Stimulated activated naive CD8-positive, alpha-beta T cell treated with anti-CD3 and anti-CD28 coated beads, Interleukin-15, Interleukin-2, amounts not matched to agents 100 U/mL and 50 U/mL, for 24 hours (primary cell): ENCODE measurements around the gene DHRS12.
A peak's percentile ranks its signal among the peaks of the same experiment; 100 is the strongest.

Experiments
- ATAC-seq: fragments of 150-1000 bp; cut with Tn5 transposase; one replicate; pipeline ENCODE4 v1.10.0; 2021
- DNase-seq: peaks from one replicate; pipeline ENCODE4 v3.0.0; 2021

The DHRS12 gene

GRCh38 chr13:51807041-51807440 is 3.1 kb upstream of the DHRS12 start:
- no peak for ATAC-seq
- DNase-seq: no peak

DNA sequence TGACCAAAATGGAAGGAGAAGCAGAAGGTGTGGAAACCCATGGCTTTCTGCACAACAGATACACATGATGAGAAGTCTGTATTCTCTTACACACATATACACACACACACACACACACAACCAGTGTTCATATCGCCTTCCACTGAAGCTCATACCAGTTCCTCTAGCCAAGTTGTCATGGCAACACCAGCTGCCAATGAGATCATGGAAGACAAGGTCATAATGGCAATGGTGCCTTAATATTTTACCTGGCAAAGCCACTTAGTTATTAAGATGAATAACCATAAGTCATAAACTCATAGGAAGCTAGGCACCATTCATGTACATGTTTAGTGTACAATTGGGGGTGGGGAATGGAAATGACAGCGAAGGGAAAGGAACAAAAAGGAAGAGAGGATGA is 2.6 kb upstream of the DHRS12 start:
- ATAC-seq: no peak

DNA sequence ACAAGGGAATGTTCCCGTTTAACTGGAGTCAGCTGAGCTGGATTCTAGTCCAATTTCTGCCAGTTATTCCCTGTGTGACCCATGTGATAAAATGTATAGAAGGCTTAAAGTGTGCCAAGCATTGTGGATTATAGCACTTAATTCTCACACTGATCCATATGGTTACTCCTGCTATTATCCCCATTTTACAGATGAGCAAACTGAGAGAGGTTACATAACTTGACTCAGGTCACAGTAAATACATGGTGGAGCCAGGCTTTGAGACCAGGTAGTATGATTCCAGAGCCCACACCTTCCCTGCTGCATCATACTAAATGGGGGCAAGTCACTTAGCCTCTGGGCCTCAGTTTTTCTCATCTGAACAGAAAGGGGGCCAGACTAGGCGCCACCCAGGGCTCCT is 2.0 kb upstream of the DHRS12 start:
- no peak for DNase-seq
- ATAC-seq: no peak

More for the DNA sequence above, 2.6 kb upstream of the DHRS12 start:
- no peak for DNase-seq

GRCh38 chr13:51805313-51805712 is 1.4 kb upstream of the DHRS12 start:
- DNase-seq (no peak), ATAC-seq (no peak)

- peak; percentile 32 for ATAC-seq
- DNase-seq: peak; percentile 64
Observed at GRCh38 chr13:51804295-51805172, 571 bp upstream of the DHRS12 start.

DNA sequence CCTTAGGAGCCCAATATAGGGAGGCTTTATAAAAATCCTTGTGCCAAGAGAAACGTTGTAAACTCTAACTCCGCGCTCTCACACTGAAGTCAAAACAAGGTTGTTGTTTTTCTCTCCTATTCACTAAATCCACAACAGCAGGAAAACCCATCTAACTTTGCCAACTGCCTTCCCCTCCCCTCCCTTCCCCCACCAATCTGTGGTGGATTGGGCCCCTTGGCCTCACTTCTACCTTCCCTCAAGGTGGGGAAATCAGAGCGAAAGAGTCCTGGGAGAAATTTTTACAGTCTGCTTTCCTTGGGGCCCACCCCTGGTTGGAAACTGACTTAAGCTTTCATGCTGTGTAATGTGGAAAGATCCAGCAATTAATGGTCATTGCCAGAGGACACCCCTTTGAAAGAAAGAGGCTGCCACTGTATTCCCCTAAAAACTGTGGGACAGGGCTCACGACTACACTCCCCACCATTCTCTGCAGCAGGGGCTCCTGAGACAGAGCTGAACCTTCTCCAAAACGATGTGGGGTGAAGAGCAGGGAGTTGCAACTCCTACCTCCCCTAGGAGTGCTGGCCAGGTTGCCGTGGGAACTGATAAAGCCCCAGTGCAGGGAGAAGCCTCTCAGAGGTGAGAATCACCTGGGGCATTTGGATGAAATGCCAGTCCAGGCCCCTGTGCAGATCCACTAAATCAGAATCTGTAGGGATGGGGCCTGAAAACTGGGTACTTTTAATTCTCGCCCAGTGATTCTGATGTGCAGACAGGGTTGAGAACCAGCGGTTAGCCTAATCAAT is 1.1 kb downstream of the DHRS12 start:
- DNase-seq: peak; percentile 28

DNA sequence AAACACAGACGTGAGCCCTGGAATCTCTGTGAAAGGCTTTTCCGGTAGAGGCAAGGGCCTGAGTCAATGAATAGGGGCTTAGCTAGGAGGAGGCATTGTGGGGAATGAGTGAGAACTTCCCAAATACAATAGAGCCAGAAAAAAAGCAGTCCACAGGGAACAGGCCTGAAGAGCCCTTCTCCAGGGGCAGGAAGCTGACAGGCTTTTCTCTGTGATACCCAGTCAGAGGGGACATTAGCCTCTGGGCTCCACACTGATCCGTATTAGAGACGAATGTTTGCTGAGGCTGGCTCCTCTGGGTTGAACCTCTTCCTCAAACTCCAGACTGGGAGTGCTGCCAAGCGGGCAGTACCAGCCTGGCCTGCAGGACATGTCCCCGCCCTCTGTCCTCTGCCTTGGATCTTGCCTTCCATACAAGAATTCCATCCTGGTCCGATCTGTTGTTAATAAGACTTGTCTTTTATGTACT is 2.3 kb downstream of the DHRS12 start:
- ATAC-seq: no peak

More for the DNA sequence above, 1.1 kb downstream of the DHRS12 start:
- ATAC-seq: no peak

DNA sequence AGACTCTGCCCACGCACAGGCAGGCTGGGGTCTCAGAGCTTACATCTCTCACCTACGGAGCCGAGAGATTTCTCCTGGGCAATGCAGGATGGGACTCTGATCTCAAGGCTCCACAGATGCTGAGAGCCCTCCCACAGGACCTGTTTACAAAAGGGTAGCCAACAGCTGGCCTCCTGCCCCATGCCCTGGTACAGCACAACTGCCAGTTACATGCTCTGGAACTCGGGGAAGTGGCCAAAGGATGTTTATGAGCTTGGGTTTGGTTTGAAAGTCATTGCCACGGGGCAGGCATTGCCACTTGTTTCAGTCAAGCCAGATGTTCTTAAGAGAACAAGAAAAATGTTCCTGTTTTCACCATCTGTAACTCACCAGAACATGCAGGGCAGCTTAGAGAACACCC is 3.5 kb downstream of the DHRS12 start:
- ATAC-seq (no peak), DNase-seq (no peak)

More for the DNA sequence above, 2.3 kb downstream of the DHRS12 start:
- DNase-seq: no peak

DNA sequence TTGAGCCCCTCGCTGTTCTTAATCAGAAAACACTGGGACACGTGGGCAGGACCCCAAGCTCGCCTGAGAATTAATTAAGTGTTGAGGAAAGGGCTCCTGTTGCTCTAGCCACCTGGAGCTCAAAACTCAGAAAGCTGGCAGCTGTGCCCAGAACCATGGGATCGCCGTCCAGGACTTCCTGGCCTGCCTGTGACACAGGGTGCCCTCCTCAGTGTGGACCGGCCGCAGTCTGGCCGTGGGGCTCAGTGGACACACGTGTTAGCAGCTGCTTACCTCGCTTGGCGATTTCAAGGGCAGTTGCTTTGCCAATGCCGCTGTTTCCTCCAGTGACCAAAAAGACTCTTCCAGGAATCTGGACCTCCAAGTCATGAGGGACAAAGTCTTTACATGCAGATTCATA is 4.7 kb downstream of the DHRS12 start:
- DNase-seq: no peak
- no peak for ATAC-seq

DNA sequence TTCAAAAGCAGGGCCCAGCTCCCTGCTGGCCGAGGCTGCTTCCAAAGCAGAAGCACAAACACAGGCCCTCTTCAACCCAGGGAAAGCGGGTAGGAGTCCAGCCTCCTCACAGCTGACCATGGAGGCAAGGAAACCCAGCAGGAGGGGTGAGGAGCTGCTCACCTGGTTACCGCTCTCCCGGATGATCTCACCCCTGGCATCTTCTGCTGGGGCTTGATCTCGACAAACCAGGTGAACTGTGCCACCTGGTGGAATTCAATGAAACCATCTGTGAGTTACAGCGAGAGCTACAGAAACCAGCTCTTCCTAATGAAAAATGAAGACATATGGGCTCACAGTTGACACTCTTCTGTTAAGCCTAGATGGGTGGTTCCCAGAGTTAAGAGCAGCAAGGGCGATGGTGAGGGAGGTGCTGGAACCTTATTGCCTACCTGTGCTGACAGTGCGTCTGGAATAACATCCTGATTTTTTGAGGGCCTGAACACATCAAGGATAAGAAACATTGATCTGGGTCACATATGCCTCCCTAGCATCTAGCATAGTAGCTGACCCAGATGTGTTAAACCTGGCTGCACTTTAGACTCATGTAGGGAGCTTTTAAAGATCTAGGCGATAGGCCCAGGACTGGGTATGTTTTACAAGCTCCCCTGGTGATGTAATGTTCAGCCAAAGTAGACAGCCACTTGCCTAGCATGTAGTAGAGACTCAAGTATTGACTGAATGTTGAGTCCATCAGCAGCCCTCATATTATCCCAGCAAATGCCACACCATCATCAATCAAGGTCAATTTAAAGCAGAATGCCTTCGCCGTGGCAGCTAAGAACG is 6.1 kb downstream of the DHRS12 start:
- peak; percentile 57 for DNase-seq
- ATAC-seq: peak; percentile 40

DNA sequence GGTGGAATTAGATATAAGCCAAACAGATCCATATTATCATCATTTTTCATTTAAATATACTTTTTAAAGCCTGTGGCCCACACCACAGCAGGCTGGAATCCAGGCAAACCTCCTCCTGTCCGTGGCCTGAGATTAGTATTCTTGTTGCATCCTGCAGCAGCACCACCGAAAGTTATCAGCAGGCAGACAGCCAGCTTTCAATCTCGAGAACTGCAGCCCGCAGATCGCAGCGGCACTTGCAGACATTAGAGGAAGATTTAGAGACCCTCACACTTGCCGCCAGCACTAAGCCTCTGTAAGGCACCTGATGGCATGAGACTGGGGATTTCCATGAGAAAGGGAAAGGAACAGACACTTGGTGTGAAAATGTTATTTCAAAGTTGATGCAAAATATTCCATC is 7.4 kb downstream of the DHRS12 start:
- ATAC-seq (no peak), DNase-seq (no peak)

- DNase-seq: no peak
- no peak for ATAC-seq
Observed at GRCh38 chr13:51795419-51795818, 8.5 kb downstream of the DHRS12 start.

DNA sequence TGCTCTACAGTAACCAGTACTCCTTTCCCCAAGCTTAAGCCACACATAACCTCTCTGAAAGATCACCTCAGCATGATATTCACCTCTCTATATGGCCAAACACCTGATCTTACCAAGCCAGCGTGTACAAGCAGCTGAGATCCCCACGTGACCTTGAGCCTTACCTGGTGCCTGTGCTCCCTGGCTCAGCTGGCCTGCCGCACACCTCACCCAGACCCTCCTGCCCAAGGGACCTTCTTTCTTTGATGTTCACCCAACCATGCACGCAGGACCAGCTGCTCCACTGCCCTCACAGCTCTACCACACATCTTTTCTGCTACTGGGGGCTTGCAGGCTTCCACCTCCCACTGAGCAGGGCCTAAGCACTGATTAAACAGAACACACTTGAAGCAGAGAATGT is 9.0 kb downstream of the DHRS12 start:
- no peak for ATAC-seq
- DNase-seq: no peak

DNA sequence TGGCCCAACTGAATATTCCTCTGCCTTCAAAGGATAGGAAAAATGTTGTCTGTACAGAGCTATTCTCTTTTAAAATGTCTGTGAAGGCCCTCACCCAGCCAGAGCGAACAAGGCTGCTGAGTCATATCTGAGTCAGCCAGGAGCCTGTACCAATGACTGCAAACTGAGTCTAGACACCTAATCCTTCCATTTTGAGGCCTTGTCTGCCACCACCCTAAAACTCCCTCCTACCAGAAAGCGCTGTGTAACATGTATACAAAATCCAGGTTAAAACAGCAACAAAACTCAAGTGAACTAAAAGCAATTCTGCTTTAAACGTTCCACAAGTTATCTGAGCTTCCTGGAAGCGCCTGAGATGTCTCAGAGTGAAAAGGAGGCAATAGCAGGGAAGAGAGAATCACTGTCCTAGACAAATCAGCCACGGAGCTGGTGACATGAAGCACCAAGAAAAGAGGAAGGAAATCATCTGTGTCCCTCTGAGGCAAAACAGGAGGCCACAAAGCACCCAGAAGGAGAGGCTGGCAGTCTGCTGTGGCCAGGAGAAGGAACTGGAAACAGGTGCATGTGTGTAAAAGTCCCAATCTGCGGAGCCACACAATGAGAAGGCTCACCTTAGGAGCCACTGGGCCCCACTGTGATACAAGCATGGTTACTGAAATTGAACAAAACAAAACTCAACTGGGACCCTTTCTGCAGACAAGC is 10.2 kb downstream of the DHRS12 start:
- ATAC-seq (peak; percentile 89), DNase-seq (peak; percentile 49)

DNA sequence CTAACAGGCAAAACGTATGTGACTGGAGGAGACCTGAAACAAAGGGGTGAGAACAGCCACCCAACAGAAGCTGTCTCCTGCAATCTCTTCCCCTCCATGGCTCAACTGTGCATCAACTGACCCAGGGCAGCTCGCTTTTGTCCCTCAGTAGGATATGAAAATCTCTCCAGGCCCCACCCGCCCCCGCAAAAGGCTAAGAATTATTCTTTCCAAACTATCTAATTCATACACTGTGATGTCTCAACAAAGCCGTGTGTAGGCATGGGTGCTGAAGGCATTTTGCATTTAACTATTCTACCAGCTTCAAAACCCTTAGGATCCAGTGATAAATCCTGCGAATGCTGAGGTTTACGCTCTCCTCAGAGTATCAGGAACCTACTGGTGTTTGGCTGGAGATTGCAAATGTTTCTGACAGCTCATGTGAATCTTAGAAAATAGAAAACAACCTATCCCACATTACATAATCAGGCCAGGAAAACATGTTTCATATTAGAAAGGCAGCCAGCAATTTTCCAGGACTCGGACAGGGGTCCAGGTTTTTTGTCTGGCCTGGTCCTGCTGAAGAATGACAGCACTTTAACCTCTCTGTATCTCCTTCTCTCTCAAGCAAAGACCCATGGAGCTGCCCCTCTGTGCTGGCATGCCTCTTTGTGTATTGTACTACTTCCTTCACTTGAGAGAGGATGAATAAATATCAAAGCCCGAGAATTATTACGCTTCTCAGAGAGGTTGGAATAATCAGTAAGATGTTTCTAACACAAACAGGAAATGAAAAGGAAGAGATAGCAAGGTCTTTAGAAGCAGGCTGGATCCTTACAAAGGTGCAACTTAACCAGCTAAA is 17.3 kb downstream of the DHRS12 start:
- ATAC-seq: no peak
- no peak for DNase-seq

DNA sequence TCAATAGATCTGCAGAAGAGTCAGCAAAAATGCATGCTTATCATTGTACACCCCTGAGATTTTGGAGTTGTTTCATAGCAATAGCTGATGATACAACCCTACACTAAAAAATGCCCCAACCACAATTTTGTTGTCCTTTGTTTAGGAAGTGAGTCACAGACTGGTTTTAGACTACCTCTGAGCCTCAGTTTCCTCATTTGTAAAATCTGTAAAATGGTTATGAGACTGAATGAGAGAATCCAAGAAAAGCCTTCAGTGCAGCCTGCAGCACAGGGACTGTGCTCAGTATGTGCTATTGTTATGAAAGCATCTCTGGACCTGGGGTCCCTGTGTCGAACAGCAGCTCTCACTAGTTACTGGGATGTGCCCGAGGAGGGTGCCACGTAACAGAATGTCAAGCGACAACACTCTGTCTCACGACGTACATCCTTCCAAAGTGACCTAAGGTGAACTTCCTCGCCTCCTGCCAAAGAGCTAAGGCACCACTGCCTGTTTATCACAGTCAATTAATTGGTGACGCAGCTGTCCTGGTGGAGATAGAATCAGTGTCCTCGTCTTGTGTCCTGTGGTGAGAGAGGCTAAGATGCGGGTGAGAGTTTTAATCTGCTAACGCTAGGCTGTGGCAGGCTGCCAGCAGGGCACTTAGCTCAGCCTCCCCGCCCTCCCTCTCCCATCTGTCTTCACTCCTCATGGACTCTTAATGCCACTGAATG is 18.1 kb downstream of the DHRS12 start:
- ATAC-seq (no peak), DNase-seq (no peak)

DNA sequence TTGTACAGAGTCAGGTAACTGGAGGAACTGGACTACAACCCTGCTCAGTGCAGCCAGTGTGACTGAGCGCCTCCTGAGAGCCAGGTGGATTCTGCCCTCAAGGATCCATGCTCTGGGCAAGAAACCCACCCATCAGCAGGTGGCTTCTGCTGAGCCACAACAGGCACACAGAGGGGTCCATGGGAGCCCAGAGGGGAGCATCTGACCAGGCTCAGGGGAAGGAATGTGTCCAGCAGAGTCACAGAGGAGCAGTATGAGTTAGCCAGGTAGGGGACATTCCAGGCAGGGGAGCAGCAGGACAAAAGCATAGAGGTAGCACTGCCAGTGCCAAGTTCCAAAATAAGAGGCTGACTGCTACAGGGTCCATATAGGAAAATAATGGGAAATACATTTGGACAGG is 19.9 kb downstream of the DHRS12 start:
- DNase-seq: no peak
- no peak for ATAC-seq

- DNase-seq: no peak
- ATAC-seq: no peak
Observed at GRCh38 chr13:51783428-51784094, 20.4 kb downstream of the DHRS12 start.

DNA sequence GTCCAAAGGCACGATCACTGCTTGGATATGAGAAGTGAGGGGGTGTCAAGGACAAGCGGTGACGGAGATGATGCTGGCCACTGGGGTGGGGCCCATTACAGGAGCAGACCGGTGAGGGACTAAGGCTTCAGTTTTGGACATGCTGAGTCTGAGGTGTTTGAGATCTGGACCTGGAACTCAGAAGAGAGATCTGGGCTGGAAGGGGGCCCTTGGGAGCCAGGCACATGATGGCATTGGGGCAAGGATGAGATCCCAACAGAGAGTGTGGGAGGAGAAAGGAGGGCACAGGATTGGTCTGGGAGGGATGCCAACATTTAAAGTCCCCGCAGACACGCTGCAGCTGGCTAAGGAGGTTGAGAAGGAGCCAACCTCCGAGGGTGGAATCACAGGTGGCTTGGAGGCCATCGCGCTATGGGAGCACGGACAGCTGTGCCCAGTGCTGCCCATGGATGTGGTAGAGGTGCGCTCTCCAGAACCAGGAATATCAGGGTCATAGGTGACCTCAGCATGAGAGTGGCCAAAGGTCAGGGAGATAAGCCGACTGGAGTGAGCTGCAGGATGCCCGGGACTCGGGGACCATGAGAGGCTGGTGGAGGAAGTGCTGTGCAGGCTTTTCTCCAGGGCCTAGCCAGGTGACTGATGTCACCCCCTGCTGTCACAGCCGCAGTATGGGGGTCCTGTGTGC is 21.8 kb downstream of the DHRS12 start:
- ATAC-seq: no peak

More for the DNA sequence above, 21.8 kb downstream of the DHRS12 start:
- DNase-seq: no peak
